Measurements from ENCODE around the gene WNT5B.

The WNT5B gene

GRCh38 chr12:1663440-1664132, 34.6 kb downstream of the WNT5B start:
- Histone ChIP-seq H3K36me3 (ENCODE audit: low read length) (no peaks in the 10 kb centered on the region), H3K9me3 (ENCODE audit: insufficient read depth, low read length) (no peaks in the 10 kb centered on the region), H3K9me2 (replicated peaks; ENCODE audit: insufficient read depth, low read length) (no peaks in the 10 kb centered on the region), H2AFZ (ENCODE audit: low read depth, low read length, severe bottlenecking) (no peak overlapping the region), H3K4me2 (ENCODE audit: low read depth, low read length, poor library complexity, severe bottlenecking) (peak overlapping the region; percentile 62), H3K27ac (ENCODE audit: low read depth, low read length) (no peak overlapping the region), H3K9ac (ENCODE audit: low read length) (no peak overlapping the region), H3K27me3 (ENCODE audit: low read length) (no peaks in the 10 kb centered on the region), H3K79me2 (ENCODE audit: insufficient read depth, low read length) (no peaks in the 10 kb centered on the region), H4K20me1 (ENCODE audit: low read depth, low read length) (no peaks in the 10 kb centered on the region), H3K4me3 (ENCODE audit: insufficient read depth, low read length, poor library complexity, severe bottlenecking) (no peak overlapping the region), H3F3A (ENCODE audit: insufficient read depth) (peaks cover 28% of the 10 kb centered on the region)
- TF ChIP-seq EZH2phosphoT487 (conservative IDR thresholded peaks at IDR 0.05; ENCODE audit: low read length), result no peak
- no peak for TF ChIP-seq CTCF (IDR thresholded peaks at IDR 0.05; ENCODE audit: insufficient read depth, low read length, poor library complexity, severe bottlenecking)

GRCh38 chr12:1665366-1665765, 36.3 kb downstream of the WNT5B start:
- no peak overlapping the region for H2AFZ ChIP-seq (ENCODE audit: low read depth, low read length, severe bottlenecking)
- no peak overlapping the region for H3K4me3 ChIP-seq (ENCODE audit: insufficient read depth, low read length, poor library complexity, severe bottlenecking)
- H3K4me2 ChIP-seq (ENCODE audit: low read depth, low read length, poor library complexity, severe bottlenecking), result no peak overlapping the region
- no peak for TF ChIP-seq EZH2phosphoT487 (conservative IDR thresholded peaks at IDR 0.05; ENCODE audit: low read length)
- no peak for TF ChIP-seq CTCF (IDR thresholded peaks at IDR 0.05; ENCODE audit: insufficient read depth, low read length, poor library complexity, severe bottlenecking)
- no peaks in the 10 kb centered on the region for H3K36me3 ChIP-seq (ENCODE audit: low read length)
- H3F3A ChIP-seq (ENCODE audit: insufficient read depth), result peaks cover 18% of the 10 kb centered on the region; the same call in 1 of the 2 replicates
- H3K9ac ChIP-seq (ENCODE audit: low read length), result no peak overlapping the region
- H3K9me2 ChIP-seq (replicated peaks; ENCODE audit: insufficient read depth, low read length), result no peaks in the 10 kb centered on the region
- no peak overlapping the region for H3K27ac ChIP-seq (ENCODE audit: low read depth, low read length)
- no peaks in the 10 kb centered on the region for H3K27me3 ChIP-seq (ENCODE audit: low read length)
- H3K9me3 ChIP-seq (ENCODE audit: insufficient read depth, low read length), result no peaks in the 10 kb centered on the region
- no peaks in the 10 kb centered on the region for H3K79me2 ChIP-seq (ENCODE audit: insufficient read depth, low read length)
- H4K20me1 ChIP-seq (ENCODE audit: low read depth, low read length), result no peaks in the 10 kb centered on the region

- no peaks in the 10 kb centered on the region for H3K27me3 ChIP-seq (ENCODE audit: low read length)
- peaks cover 13% of the 10 kb centered on the region; the same call in 1 of the 2 replicates for H3F3A ChIP-seq (ENCODE audit: insufficient read depth)
- no peak overlapping the region for H2AFZ ChIP-seq (ENCODE audit: low read depth, low read length, severe bottlenecking)
- TF ChIP-seq EZH2phosphoT487 (conservative IDR thresholded peaks at IDR 0.05; ENCODE audit: low read length), result no peak
- TF ChIP-seq CTCF (IDR thresholded peaks at IDR 0.05; ENCODE audit: insufficient read depth, low read length, poor library complexity, severe bottlenecking), result no peak
- H4K20me1 ChIP-seq (ENCODE audit: low read depth, low read length), result no peaks in the 10 kb centered on the region
- H3K27ac ChIP-seq (ENCODE audit: low read depth, low read length), result no peak overlapping the region
- H3K4me2 ChIP-seq (ENCODE audit: low read depth, low read length, poor library complexity, severe bottlenecking), result no peak overlapping the region
- H3K79me2 ChIP-seq (ENCODE audit: insufficient read depth, low read length), result no peaks in the 10 kb centered on the region
- H3K9me2 ChIP-seq (replicated peaks; ENCODE audit: insufficient read depth, low read length), result no peaks in the 10 kb centered on the region
- H3K36me3 ChIP-seq (ENCODE audit: low read length), result no peaks in the 10 kb centered on the region
- no peaks in the 10 kb centered on the region for H3K9me3 ChIP-seq (ENCODE audit: insufficient read depth, low read length)
- H3K4me3 ChIP-seq (ENCODE audit: insufficient read depth, low read length, poor library complexity, severe bottlenecking), result no peak overlapping the region
- no peak overlapping the region for H3K9ac ChIP-seq (ENCODE audit: low read length)
Measured at GRCh38 chr12:1666215-1666614, 37.2 kb downstream of the WNT5B start.
